Motor neuron (in vitro differentiated cells): ENCODE measurements around the gene KRT84. TPM values are rescaled to one million over a fixed set of nuclear protein-coding genes. Genes with fewer than 3 reads are reported as not detected.
A peak's percentile ranks its signal among the peaks of the same experiment; 100 is the strongest.

ENCODE experiments used
- ATAC-seq, 8 experiments: fragments of 200-7000 bp; cut with Tn5 transposase; replicated peaks in 6 of 8; 2 replicates each; pipeline ENCODE4 v1.8.0; 2021; ENCODE audit warnings: mild to moderate bottlenecking in 8 of 8, moderate library complexity in 8 of 8
- H3K27ac ChIP-seq, 2 donors: fragments of 250-450 bp; sonication (Bioruptor Pico); 2 replicates each; pipeline ENCODE4 v1.9.0; 2021; ENCODE audit warnings: antibody characterized with exemption in 2 of 2, mild to moderate bottlenecking in 2 of 2, moderate library complexity in 1 of 2
- H3K4me1 ChIP-seq, 2 donors: fragments of 250-450 bp; sonication (Bioruptor Pico); replicated peaks in 1 of 2; 2 replicates each; pipeline ENCODE4 v1.6.1; 2021; ENCODE audit warnings: antibody characterized with exemption in 2 of 2, mild to moderate bottlenecking in 2 of 2, moderate library complexity in 1 of 2
- H3K4me3 ChIP-seq, 5 donors: fragments of 250-450 bp; sonication (Bioruptor Pico); 2 replicates each; pipeline ENCODE4 v1.9.0; 2021; ENCODE audit warnings: antibody characterized with exemption in 5 of 5, mild to moderate bottlenecking in 5 of 5, moderate library complexity in 4 of 5
- WGBS, 10 experiments: fragments of 450-650 bp; shearing (Covaris generic); methylation state at CpG; one replicate each; pipeline ENCODE4 v1.0.0; 2022; 5-methylcytosine and 5-hydroxymethylcytosine counted together
- in situ Hi-C, 9 experiments: fragments of 400-800 bp; cut with MboI; loops; one replicate each; pipeline ENCODE4 v1.15.0; 2021; ENCODE audit warnings: low sequenced_read_pairs in 9 of 9, low pct_unique_long_range_greater_than_20kb in 2 of 9; ENCODE audit not compliant: unreplicated experiment in 9 of 9
- total RNA-seq, 8 experiments: library from RNA; unstranded; fragments of 300-600 nt; gene quantifications; 2 replicates each; pipeline versions ENCODE4 v1.2.3 to v1.2.4, GENCODE V29; 2022

KRT84 gene, protein sequence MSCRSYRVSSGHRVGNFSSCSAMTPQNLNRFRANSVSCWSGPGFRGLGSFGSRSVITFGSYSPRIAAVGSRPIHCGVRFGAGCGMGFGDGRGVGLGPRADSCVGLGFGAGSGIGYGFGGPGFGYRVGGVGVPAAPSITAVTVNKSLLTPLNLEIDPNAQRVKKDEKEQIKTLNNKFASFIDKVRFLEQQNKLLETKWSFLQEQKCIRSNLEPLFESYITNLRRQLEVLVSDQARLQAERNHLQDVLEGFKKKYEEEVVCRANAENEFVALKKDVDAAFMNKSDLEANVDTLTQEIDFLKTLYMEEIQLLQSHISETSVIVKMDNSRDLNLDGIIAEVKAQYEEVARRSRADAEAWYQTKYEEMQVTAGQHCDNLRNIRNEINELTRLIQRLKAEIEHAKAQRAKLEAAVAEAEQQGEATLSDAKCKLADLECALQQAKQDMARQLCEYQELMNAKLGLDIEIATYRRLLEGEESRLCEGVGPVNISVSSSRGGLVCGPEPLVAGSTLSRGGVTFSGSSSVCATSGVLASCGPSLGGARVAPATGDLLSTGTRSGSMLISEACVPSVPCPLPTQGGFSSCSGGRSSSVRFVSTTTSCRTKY
- under 1 TPM in 4 of 8 experiments, not detected in 4; 0.13 to 0.24 (median 0.14) TPM for total RNA-seq

DNA sequence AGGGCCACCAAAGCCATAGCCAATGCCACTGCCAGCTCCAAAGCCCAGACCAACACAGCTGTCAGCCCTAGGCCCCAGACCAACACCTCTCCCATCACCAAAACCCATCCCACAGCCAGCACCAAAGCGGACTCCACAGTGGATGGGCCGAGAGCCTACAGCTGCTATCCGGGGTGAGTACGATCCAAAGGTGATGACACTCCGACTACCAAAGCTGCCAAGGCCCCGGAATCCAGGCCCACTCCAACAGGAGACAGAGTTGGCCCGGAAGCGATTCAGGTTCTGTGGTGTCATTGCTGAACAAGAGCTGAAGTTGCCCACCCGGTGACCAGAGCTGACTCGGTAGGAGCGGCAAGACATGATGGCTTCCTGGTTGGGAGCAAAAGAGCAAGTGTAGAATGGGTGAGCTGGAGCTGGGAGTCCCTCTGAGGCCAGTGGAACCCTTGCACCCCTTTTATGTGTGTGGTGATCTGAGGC lies at the start of gene KRT84:
TSS of gene KRT84 (minus strand) at position 427 of the 477 bp plus-strand sequence. CDS start at position 360, 67 bp downstream.
- H3K4me3 ChIP-seq: no peak within 1 kb of the TSS
- no peaks in the 10 kb centered on the region for H3K4me1 ChIP-seq
- in situ Hi-C loops: loop anchor here in 3 of 9 experiments (25.0 kb wide), 2 partner anchors 502 to 602 kb away; no protein-coding TSS in a partner anchor
- H3K27ac ChIP-seq: no peak within 1 kb of the TSS
- no peak for ATAC-seq
- 45 to 92% (median 81%) methylated on average over 1 to 10 of the region's 11 CpGs; no CpG with 5 or more reads in 4 of the 10 experiments for WGBS, 10 experiments

DNA sequence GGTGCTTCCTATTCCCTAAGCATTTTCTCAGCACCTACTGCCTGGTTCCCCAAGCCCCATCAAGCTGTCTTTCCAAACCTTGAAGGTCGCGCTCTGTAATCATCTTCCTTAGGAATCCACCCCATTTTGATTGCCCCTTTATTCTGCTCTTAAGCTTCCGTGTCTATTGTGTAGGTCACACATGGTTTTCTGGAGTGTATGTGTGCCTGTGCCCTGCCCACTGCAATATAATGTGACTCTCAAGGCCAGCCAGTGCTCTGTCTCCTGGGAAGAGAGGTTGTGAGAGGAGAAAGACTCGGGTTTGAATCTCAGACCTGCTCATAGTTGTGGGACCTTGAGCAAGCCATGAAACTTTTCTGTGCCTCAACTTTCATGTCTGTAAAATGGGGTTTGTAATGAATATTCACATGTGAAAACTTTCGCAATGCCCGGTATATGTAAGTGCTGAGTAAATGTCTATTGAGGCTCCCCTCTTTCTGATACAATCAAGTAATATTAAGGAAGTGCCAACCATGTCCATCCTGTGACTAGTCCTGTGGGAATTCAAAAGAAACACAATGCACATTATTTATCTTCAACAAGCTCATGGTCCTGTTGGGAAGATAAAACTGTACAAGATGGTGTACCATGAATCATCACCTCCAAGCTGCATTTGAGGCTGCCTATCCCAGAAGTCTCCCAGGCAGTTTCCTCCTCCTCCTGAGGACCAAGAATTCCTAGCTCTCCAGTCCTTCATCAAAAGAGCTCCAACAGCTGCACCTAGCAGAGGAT lies 49.5 kb upstream of the KRT84 start:
- Histone ChIP-seq H3K4me3 (no peak overlapping the region), H3K27ac (no peak overlapping the region), H3K4me1 (no peaks in the 10 kb centered on the region)
- ATAC-seq: no peak
- WGBS, 10 experiments: 60 to 100% (median 82%) methylated on average over 1 to 6 of the region's 6 CpGs; no CpG with 5 or more reads in 3 of the 10 experiments
- in situ Hi-C loops: no loop called here

DNA sequence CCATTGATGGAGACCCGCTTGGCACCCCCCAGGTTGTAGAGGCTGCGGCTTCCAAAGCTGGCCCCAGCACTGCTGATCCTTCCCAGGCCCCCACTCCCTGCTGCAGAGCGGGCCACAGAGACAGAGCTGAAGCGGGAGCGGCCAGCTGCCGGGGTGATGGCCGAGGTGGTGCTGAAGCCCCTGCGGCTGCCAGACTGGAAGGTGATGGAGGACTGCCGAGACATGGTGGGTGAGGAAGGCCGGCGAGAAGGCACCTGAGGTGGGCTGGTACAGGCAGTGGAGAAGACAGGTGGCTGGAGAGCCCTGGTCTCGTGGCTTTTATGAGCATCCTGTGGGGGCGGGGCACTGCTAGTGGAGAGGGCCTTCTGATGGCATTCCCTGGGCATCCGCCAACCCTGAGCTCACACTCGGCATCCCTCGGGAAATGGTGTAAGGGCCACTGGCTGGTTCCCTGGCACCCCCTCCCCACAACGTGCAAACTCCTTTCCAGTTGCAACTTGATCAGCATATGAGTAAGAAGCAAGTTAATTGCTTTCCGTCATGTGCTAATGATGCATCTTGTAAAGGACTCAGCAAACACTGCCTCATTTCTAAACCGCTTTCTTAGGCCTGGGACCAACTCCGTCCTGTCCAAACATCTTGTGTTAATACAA lies 48.8 kb upstream of the KRT84 start, which contains the start of gene KRT75:
TSS of gene KRT75 (minus strand) at position 291 of the 653 bp plus-strand sequence. CDS start at position 224, 67 bp downstream.
- Histone ChIP-seq H3K4me3 (no peak within 1 kb of the TSS), H3K4me1 (no peaks in the 10 kb centered on the region), H3K27ac (no peak within 1 kb of the TSS)
- peak in 1 of 8 experiments; percentile 21 for ATAC-seq
- in situ Hi-C loops: no loop called here
- 28 to 100% (median 62%) methylated on average over 1 to 6 of the region's 20 CpGs; no CpG with 5 or more reads in 2 of the 10 experiments for whole genome bisulfite sequencing, 10 experiments

DNA sequence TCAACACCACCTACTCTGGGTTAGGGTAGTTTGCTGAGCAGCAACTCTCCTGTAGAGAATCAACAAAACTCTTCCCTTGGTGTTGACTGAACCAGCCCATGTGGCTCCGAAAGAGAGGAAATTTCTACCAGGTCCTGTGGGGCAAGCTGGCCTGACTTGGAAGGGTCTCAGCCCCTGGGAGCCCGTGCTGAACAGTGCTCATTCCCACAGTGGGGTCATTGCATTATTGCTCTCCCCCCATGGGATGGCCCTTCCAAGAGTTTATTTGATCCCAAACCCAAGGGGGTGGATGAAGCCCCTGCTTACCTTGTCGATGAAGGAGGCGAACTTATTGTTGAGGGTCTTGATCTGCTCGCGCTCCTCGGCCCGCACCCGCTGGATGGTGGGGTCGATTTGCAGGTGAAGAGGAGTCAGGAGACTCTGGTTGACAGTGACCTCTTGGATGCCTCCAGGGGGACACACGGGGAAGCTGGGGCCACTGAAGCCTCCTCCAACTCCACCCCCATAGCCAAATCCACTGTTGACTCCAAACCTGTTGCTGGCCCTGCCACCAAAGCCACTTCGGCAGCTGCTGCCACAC lies 48.1 kb upstream of the KRT84 start:
- no peak overlapping the region for H3K4me3 ChIP-seq
- no peak for ATAC-seq
- no peaks in the 10 kb centered on the region for H3K4me1 ChIP-seq
- 81 to 97% (median 84%) methylated on average over 1 to 7 of the region's 12 CpGs; no CpG with 5 or more reads in 4 of the 10 experiments for WGBS, 10 experiments
- in situ Hi-C loops: no loop called here
- no peak overlapping the region for H3K27ac ChIP-seq

DNA sequence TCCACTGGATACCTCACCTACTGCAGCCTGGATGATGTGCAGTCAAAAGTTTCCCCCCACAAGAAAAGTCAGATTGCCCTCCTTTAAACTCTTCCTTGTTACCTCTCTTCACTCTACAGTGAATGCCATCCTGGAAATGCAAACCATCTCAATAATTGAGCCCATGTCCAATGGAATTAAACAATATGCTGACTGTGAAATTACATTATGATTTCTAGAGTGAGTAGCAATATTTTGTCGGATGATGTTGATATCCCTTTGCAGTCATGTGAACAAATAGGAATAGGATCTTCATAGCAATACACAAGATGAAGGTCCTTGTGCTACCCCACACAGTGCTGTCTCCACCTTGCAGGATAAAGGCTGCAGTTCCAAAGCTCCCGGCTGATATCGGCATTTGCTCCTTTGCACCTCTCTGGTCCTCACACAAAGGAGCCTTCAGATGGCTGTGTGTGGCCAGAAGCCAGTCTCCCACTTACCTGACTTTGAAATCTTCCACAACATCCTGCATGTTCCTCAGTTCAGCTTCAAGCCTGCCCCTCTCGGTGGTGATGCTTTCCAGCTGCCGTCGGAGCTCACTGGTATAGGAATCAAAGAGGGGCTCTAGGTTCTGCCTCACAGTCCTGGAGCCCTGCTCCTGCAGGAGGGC lies 47.2 kb upstream of the KRT84 start:
- in situ Hi-C loops: no loop called here
- ATAC-seq: no peak
- 26 to 93% (median 86%) methylated on average over 1 to 6 of the region's 6 CpGs; no CpG with 5 or more reads in 5 of the 10 experiments for WGBS, 10 experiments
- Histone ChIP-seq H3K4me3 (no peak overlapping the region), H3K27ac (no peak overlapping the region), H3K4me1 (no peaks in the 10 kb centered on the region)

DNA sequence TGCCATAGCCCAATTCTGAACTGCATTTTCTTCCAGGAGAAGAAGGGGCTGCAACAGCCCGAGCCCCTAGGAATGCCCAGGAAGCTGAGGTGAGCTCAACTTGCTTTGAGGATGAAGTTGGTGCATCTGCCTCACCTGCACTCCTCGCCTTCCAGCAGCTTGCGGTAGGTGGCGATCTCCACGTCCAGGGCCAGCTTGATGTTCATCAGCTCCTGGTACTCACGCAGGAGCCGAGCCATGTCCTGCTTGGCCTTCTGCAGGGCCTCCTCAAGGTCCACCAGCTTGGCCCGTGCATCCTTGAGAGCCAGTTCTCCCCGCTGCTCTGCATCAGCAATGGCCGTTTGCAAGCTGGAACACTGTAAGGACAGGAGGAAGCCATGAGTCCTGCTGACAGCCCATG lies 42.7 kb upstream of the KRT84 start:
- Histone ChIP-seq H3K4me3 (no peak overlapping the region), H3K4me1 (no peaks in the 10 kb centered on the region), H3K27ac (no peak overlapping the region)
- no peak for ATAC-seq
- WGBS, 10 experiments: 70 to 100% (median 75%) methylated on average over 1 to 4 of the region's 10 CpGs; no CpG with 5 or more reads in 5 of the 10 experiments
- in situ Hi-C loops: no loop called here

DNA sequence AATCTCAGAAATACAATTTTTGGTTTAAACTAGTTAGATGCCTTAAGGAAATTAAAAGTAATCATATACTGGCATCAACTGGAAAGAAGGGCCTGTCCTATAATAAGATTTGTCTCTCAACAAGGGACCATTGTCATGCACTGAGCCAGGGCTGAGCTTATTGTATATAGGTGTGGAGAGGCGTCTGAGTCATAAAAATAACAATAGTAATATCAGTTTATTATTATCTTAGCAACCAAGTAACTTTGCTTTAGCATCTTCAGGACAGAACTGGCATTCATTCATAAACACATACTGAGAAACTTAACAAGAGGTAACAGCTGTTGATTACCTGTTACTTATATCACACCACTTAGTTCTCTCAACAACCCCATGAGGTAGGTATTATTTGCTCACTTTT lies 41.6 kb upstream of the KRT84 start:
- Histone ChIP-seq H3K4me3 (no peak overlapping the region), H3K27ac (no peak overlapping the region), H3K4me1 (no peaks in the 10 kb centered on the region)
- WGBS, 10 experiments: 14 to 80% (median 38%) methylated on average over 1 of the region's 1 CpG; no CpG with 5 or more reads in 3 of the 10 experiments
- ATAC-seq: no peak
- in situ Hi-C loops: no loop called here

DNA sequence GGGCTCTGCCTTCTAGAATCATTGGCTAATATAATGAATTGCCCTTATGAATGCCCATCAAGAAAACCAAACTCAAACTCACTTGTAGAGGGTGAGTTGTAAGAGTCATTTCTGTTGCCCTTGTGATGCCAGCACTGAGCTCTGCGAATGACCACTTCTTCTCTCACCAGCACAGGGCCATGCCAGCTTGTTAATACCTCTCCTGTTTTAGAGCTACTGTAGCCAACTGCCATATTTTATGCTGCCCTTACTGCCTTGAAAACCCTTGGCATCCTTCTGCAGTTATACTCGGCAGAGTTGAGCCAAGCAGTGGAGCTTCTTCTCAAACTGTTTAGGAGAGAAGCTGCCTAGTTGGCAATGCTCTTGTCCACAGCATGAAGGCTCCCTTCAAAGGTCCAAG lies 40.6 kb upstream of the KRT84 start:
- WGBS, 10 experiments: 38 to 94% (median 70%) methylated on average over 1 to 2 of the region's 2 CpGs; no CpG with 5 or more reads in 4 of the 10 experiments
- ATAC-seq: no peak
- H3K4me1 ChIP-seq: no peaks in the 10 kb centered on the region
- H3K27ac ChIP-seq: no peak overlapping the region
- in situ Hi-C loops: no loop called here
- no peak overlapping the region for H3K4me3 ChIP-seq

DNA sequence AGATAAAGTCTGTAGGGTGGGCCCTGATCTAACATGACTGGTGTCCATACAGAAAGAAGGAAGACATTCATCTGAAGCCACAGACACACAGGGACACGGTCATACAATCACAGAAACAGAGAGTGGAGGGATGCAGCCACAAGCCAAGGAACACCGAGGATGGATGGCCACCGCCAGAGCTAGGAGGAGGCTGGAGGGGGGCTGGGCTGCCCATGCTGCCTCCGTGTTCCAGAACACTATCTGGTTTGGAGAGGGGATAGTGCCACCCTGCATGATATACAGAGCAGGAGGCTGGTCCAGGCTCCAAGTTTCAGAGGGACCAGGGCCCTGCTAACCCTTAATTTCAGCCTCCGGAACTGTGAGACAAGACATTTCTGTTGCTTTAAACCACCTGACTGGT lies 40.0 kb upstream of the KRT84 start:
- ATAC-seq: no peak
- no peak overlapping the region for H3K27ac ChIP-seq
- in situ Hi-C loops: no loop called here
- no peaks in the 10 kb centered on the region for H3K4me1 ChIP-seq
- no peak overlapping the region for H3K4me3 ChIP-seq
- 0 to 100% (median 81%) methylated on average over 1 to 4 of the region's 5 CpGs; no CpG with 5 or more reads in 3 of the 10 experiments for WGBS, 10 experiments

DNA sequence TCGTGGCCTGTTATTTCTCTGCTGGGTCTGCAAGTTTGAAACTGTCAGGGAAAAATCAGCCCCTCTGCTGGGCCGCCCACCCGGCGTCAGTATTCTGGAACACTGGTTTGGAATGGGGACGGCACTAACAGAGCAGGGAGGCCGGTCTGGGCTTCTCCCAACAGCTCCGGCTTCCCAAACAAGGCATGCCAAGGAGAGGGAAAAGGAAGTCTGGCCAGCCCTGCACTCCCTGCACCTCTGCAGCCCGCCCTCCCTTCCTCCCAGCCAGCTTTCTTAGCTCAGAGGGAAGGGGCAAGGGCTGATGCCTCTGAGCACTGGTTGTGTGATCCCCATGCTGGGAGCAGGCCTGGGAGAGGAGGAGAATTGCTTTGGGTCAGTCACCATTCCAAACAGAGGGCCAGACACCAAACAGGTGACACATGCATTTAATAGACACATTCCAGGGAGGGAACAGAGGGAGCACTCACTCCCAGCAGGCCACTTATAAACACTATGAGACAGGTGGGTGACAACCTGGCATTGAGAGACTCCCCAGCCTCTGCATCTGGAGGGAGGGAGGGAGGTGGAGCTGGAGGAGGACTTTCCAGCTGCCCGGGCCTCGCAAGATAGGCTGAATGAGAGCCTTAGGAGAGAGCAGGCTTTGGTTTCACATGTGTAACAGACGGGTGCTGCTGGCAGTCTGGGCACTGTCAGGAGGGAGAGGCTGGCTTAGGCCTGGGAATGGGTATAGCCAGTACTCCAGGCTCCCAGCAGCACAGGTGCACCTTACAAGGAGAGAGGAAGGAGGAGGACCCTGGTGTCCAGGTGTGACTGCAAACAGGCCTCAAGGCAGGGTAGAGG lies 38.4 kb upstream of the KRT84 start:
- ATAC-seq: no peak
- in situ Hi-C loops: no loop called here
- whole genome bisulfite sequencing, 10 experiments: 18 to 82% (median 59%) methylated on average over 1 to 5 of the region's 11 CpGs; no CpG with 5 or more reads in 6 of the 10 experiments
- no peak overlapping the region for H3K27ac ChIP-seq
- H3K4me3 ChIP-seq: no peak overlapping the region
- no peaks in the 10 kb centered on the region for H3K4me1 ChIP-seq

DNA sequence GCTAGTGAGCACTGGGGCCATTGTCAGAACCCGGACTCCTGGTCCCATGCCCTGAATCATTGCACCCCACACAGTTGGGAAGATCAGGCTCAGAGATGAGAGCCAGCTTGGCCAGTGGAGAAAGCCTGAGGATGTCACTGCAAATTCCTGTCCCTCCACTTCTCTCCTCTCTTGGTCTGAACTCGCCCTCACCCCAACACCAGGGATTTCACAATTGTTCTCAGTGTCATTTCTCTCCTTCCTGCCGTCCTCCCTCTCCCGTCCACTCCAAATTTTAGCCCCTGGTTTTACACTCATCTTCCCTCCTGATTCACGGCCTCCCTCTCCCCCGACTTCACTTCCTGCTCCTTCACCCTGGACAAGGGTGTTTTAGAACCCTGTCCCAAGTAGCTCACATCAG lies 37.6 kb upstream of the KRT84 start:
- Histone ChIP-seq H3K4me1 (no peaks in the 10 kb centered on the region), H3K4me3 (no peak overlapping the region), H3K27ac (no peak overlapping the region)
- 46 to 84% (median 80%) methylated on average over 1 to 5 of the region's 6 CpGs; no CpG with 5 or more reads in 5 of the 10 experiments for WGBS, 10 experiments
- in situ Hi-C loops: no loop called here
- ATAC-seq: no peak
